OCI-LY3 (cell line): Measurements from ENCODE around the gene CCDC89.

ENCODE experiments used
- CTCF ChIP-seq: fragments of 200-600, 300-600 bp; sonication (generic); IDR thresholded peaks from 2 replicates; pipeline ENCODE4 v1.5.1; 2014; ENCODE audit warnings: antibody characterized with exemption, low read length, low read depth
- EZH2phosphoT487 ChIP-seq: fragments of 200-600 bp; shearing (Covaris generic); IDR thresholded peaks from 2 replicates; pipeline ENCODE4 v1.6.1; 2018; ENCODE audit warnings: antibody characterized with exemption, mixed run types, low read depth

- no peak for TF ChIP-seq CTCF
- no peak for TF ChIP-seq EZH2phosphoT487
Observed at GRCh38 chr11:85699957-85700741, 14.2 kb upstream of the CCDC89 start.
